GM18907 (cell line): ENCODE measurements around the gene ATXN1.

ENCODE experiments used
- ATAC-seq: cut with Tn5 transposase; IDR thresholded peaks from one replicate; pipeline ENCODE4 v1.9.1; 2021; ENCODE audit warnings: mild to moderate bottlenecking, moderate library complexity; ENCODE audit not compliant: unreplicated experiment

ATXN1 gene

GRCh38 chr6:16254535-16254934 lies 506.7 kb downstream of the ATXN1 start:
- ATAC-seq, result no peak

GRCh38 chr6:16253399-16254144 lies 507.7 kb downstream of the ATXN1 start:
- ATAC-seq, result no peak

- ATAC-seq, result no peak
Measured at GRCh38 chr6:16252686-16253299, 508.5 kb downstream of the ATXN1 start.

- no peak for ATAC-seq
Measured at GRCh38 chr6:16251706-16252105, 509.6 kb downstream of the ATXN1 start.

GRCh38 chr6:16249971-16250370 lies 511.3 kb downstream of the ATXN1 start:
- no peak for ATAC-seq
